AG04450 (cell line): ENCODE data around the gene PDE7B. TPM values are rescaled to one million over a fixed set of nuclear protein-coding genes. Genes with fewer than 3 reads are reported as not detected.

ENCODE experiments used
- CTCF ChIA-PET: fragments of 300-600, 350-600 bp; formaldehyde crosslinking; extraction: SDS; loops from one replicate; lab custom pipeline; 2022; ENCODE audit warnings: antibody characterized with exemption, inconsistent platforms; lab: Charles Lee
- POLR2A ChIA-PET: fragments of 350-600 bp; formaldehyde crosslinking; extraction: SDS; loops from one replicate; lab custom pipeline; 2021; ENCODE audit warnings: antibody characterized with exemption, inconsistent platforms; lab: Yijun Ruan, JAX
- DNase-seq: peaks from one replicate; pipeline ENCODE4 v3.0.0-alpha.2; 2011; ENCODE audit warnings: low read depth, low spot score
- H3K27ac ChIP-seq: one replicate; pipeline ENCODE4 v1.5.1; 2012; ENCODE audit warnings: low read depth, low read length, control low read depth
- H3K27me3 ChIP-seq: one replicate; pipeline ENCODE4 v1.6.0; 2012; ENCODE audit warnings: low read length; ENCODE audit not compliant: control insufficient read depth, insufficient read depth
- H3K4me3 ChIP-seq: 2 replicates; pipeline ENCODE4 v1.5.1; 2011; ENCODE audit warnings: mild to moderate bottlenecking, low read depth, low read length, control low read depth
- H3K9me3 ChIP-seq: 2 replicates; pipeline ENCODE4 v1.5.1; 2012; ENCODE audit warnings: low read length; ENCODE audit not compliant: control insufficient read depth, insufficient read depth
- CTCF ChIP-seq: IDR thresholded peaks from 2 replicates; pipeline ENCODE4 v1.5.1; 2011; ENCODE audit warnings: low read depth, low read length, control low read depth, inconsistent platforms
- polyA plus RNA-seq: library from polyadenylated mRNA; depleted of rRNA; stranded (reverse); fragments of >200 nt; gene quantifications from 2 replicates; pipeline ENCODE4 v1.2.3, GENCODE V29; 2011

The PDE7B gene
- polyA plus RNA-seq, 1 experiment: 17.4 TPM

- no peaks in the 10 kb centered on the region for H3K27me3 ChIP-seq
- H3K9me3 ChIP-seq: no peaks in the 10 kb centered on the region
- ChIA-PET POLR2A (interaction anchor here (0.8 to 1.1 kb wide), 2 partner anchors 79 to 84 kb away, joined by 3 to 6 read pairs; partner anchors contain the start of gene PDE7B), CTCF (no interaction called here)
- no peak for DNase-seq
- peak overlapping the region; percentile 98 for H3K27ac ChIP-seq
- H3K4me3 ChIP-seq: no peak overlapping the region
- TF ChIP-seq CTCF: no peak
Measured at GRCh38 chr6:135935941-135936601, 84.6 kb downstream of the PDE7B start.

- ChIA-PET POLR2A (interaction anchor here (0.8 to 1.1 kb wide), 2 partner anchors 78 to 84 kb away, joined by 3 to 6 read pairs; partner anchors contain the start of gene PDE7B), CTCF (no interaction called here)
- no peak overlapping the region for H3K4me3 ChIP-seq
Measured at GRCh38 chr6:135936606-135937005, 85.1 kb downstream of the PDE7B start.

GRCh38 chr6:135937106-135937505 is 85.6 kb downstream of the PDE7B start:
- Histone ChIP-seq H3K27me3 (no peaks in the 10 kb centered on the region), H3K4me3 (no peak overlapping the region)
- CTCF ChIA-PET: interaction anchor here (3.4 kb wide), 1 partner anchor 289 kb away, joined by 17 read pairs; no protein-coding TSS in a partner anchor

More at GRCh38 chr6:135936606-135937005, 85.1 kb downstream of the PDE7B start:
- Histone ChIP-seq H3K27me3 (no peaks in the 10 kb centered on the region), H3K9me3 (no peaks in the 10 kb centered on the region), H3K27ac (peak overlapping the region; percentile 98)
- no peak for TF ChIP-seq CTCF
- DNase-seq: peak; percentile 92

GRCh38 chr6:135938576-135939207 is 87.2 kb downstream of the PDE7B start:
- Histone ChIP-seq H3K4me3 (no peak overlapping the region), H3K9me3 (no peaks in the 10 kb centered on the region), H3K27me3 (no peaks in the 10 kb centered on the region), H3K27ac (no peak overlapping the region)
- POLR2A ChIA-PET: interaction anchor here (0.6 kb wide), 1 partner anchor 34 kb away, joined by 5 read pairs; no protein-coding TSS in a partner anchor
- CTCF ChIA-PET: interaction anchor here (1.0 to 3.4 kb wide), 5 partner anchors 11 to 288 kb away, joined by 3 to 17 read pairs (median 4); no protein-coding TSS in a partner anchor
- peak; percentile 46 for TF ChIP-seq CTCF
- no peak for DNase-seq

More at GRCh38 chr6:135937106-135937505, 85.6 kb downstream of the PDE7B start:
- no peak for DNase-seq
- POLR2A ChIA-PET: no interaction called here
- Histone ChIP-seq H3K27ac (peak overlapping the region; percentile 98), H3K9me3 (no peaks in the 10 kb centered on the region)
- TF ChIP-seq CTCF: no peak
